Esophagus mucosa (tissue), 1 donor: Measurements from ENCODE around the gene KIF26B. TPM values are rescaled to one million over a fixed set of nuclear protein-coding genes. Genes with fewer than 3 reads are reported as not detected.

Experiments
- ATAC-seq: fragments of 200-7000 bp; cut with Tn5 transposase; one replicate; pipeline ENCODE4 v1.9.1; 2020
- total RNA-seq: library from RNA; stranded (reverse); gene quantifications from one replicate; pipeline ENCODE4 v1.2.4, GENCODE V29; 2023
- donor health status: DM: yes; HTN: yes; CAD: no.

KIF26B gene
- total RNA-seq, 1 donor from 2014 or later, result 0.56 TPM

DNA sequence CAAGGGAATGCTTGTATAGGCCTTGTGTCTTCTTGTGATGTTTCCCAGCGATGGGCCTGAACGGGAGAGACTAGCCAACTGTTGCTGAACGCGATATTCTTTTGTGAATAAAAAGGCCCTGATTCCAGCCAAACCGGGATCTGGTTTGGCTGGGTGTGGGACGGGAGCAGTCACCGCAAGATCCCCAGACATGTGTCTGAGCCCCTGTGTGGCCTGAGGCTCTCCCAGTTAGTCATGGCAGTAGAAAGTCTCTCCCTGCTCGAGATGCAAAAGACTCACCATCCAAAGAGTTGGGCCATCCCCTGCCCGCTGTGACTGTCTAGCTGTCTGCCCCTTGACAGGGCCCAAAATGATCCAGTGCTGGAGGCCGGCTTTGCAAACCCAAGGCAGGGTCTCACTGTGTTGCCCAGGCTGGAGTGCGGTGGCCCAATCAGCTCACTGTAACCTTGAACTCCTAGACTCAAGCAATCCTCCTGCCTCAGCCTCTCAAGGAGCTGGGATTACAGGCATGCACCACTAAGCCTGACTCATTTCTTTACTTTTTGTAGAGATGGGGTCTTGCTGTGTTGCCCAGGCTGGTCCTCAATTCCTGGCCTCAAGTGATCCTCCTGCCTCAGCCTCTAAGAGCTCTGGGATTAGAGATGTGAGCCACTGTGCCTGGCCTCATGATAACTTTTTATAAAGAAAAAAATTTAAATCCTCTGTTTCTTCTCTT is 56.4 kb downstream of the KIF26B start:
- ATAC-seq, result no peak

DNA sequence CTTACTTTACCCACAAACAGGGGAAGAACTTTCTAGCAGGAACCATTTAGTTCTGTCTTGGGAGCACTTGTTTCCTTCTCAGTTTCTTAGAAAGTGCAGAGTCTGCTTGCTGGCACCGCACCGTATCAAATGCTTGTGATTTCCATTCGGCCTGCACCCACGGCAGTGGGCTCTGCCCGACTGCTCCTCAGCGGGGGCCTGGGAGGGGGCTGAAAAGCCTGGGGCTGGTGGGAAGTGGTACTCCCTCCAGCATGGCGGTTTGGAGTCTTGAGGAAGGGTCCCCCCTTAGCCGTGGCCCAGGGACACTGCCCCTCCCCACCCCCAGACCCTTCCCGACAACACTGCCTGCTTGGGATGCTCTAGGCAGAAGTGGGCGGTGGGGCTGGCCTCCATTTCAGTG is 57.0 kb downstream of the KIF26B start:
- no peak for ATAC-seq

DNA sequence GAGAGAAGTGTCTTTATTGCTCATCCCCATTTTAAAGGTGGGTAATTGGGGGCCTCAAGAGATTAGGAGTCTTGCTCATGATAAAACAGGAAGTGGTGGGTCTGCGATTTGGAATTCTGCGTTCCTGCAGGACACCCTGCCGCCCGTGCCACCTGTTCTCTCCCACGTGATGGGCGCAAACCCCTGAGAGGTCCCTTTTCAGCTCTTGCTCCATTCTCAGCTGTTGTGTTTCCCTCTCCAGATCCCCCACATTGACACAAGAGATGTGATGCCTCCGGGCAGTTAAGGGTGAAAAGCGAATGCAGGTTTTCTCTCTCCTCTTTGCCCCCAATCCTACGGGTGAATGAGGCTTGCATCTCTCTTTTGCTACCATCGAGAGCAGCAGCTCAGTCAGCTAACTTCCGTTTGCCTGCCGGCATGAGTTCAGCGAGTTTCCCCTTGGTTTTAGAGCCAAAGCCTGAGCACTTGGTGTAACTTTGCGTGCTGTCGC is 57.5 kb downstream of the KIF26B start:
- ATAC-seq, result no peak

DNA sequence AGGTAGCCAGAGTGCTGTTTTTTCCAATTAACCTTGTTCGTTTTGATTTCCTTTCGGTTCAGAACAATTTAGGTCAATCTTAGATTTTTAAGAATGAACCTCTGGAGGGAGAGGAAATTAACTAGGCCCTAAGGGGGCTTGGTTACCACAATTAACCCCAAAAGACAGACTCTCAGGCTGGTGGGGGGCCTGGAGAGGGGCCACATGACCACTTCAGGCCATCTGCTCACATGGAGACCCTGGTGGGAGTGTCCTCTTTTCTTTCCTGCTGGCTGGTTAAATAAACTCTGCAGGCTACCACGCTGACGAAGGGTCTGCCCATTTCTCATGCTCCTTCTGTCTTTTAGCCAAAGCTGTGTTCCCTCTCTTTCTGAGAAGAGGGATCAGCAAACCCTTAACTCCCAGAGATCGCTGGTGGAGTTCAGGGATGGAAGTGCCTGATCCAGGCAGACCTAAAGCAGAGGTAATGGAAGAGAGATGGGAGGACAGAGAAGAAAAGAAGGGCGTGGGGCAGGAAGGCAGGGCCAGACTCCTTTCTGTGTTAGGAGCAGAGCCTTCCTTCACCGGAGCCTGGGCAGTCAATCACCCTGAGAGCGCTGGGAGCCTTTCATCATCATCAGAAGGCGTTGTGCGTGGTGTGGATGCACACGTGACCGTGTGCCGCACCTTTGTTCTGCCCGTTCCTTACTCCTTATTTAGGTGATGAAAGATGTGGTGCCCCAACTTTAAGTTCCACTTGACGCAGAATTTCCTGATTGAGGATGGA is 58.5 kb downstream of the KIF26B start:
- no peak for ATAC-seq

DNA sequence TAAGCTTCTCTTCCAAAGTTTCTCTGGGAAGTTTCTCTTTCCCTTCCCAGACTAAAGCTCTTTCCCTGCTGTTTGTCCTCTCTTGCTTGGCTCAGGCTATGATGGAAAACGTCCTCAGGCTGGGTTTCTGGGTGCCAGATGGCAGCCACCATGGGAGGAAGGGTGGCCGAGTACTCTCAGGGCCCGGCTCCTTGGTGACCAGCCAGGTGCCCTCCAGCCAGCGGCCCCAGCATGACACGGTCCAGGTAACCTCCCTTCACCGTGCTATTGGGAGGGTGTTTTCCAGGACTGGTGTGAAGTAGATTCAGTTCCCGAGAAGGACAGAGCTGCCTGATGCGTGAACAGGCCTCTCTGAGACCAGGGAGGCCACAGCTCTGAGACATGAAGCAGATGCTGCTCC is 60.3 kb downstream of the KIF26B start:
- no peak for ATAC-seq

DNA sequence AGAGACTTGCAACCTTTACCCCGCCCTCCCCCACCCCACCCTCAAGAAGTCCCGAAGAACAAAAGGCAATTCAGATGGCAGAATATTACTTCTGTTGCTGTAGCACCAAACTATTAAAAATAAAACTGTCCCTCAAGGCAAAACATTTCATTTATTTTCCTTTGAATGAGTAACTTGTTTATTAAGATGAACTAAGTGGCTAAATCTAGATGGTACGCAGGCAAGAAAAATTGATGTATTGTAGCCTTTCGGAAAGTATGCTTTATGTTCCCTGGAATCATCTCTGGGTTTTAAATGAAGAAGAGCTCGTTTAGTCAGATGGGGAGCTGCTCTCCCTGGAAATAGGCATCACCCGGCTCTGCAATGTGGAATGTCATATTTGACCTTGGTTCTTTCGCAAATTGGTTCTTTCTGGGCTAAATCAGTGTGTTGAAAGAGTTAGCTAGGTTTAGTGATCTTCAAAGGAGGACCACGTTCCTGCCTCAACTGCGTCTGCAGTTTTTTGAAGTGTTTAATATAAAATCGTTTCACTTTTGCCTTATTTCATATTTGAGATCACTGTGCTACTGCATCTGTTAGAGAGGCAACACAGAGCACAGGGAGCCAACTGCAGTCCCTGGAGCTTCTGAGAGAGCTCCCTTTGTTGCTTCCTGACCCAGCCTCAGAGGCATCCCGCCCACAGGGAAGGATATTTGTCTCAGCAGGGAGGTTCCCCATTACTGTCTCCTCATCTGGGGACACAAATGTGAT is 61.8 kb downstream of the KIF26B start:
- no peak for ATAC-seq

DNA sequence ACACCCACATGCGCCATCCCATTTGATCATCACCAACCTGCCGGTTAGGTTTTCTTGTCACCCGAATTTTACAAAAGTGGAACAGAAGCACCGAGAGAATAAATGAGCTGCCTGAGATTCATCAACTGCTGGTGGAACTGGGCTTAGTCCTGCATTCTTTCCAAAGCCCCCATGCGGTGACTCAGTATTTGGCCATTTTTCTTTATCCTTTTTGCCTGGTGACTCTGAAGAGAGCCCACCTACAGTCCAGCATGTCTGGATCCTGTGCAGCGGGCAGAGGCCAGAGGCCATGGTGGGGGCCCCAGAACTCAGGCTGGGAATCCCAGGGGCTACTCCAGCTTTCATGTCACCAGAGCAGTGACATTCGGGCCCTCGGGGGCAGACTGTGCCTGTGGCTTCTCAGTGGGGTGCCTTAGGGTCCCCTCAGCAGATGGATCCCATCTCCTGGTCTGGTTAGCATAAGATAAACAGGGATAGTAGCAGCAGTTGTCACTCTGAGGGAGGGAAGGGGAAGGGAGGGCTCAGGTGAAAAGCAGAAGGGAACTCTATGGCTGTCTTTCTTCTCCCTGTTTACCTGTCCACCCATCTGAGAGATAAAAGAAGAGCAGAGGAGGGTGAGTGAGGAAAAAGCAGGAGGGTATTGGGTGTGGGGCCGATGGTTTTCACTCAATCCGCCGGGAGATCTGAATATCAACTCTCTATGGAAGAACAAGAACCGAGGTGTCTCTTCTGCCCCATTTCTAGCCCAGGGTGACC is 63.2 kb downstream of the KIF26B start:
- ATAC-seq, result no peak

DNA sequence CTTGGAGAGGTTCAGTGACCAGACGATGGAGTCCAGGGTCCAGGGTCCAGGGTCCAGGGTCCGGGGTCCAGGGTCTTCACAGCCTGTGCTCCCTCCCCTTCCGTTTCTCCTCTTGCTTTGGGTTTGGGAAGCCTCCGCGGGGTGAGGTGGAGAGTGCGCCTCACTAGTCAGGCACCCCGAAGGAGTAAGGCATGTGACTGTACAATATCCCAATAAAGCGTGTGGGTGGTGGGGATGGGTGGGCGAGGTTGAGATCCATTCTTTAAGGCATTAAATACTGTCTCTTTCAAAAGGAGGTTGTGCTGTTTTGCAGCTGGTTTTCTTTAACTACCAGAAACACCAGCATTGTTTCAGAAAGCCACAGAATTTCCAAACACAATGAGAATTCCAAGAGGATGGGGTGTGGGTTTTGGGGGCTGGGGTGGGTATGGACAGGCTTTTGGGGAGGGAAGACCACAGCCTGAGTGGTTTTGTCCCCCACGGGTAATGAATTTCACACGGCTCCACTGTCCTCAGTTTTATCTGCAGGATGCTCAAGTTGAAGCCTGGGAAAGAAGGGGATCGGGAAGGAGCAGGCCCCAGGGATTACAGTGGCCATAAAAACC is 65.7 kb downstream of the KIF26B start:
- ATAC-seq, result no peak

DNA sequence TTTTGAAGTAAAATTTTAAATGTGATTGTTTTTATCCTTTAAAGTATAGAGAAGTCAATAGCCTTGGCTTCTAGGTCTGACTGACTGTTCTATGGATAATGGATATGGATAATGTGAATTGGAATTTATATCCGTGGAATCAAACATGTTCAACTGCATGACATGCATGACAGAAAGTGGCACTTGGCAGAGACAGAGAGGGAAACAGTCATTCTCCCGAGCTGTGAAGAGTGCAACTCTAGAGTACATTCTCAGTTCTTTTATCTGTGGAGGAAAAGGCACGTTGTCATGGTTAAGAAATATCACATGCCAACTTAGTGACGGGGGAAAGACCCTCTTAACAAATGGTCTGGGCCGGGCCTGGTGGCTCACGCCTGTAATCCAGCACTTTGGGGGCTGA is 67.0 kb downstream of the KIF26B start:
- no peak for ATAC-seq

DNA sequence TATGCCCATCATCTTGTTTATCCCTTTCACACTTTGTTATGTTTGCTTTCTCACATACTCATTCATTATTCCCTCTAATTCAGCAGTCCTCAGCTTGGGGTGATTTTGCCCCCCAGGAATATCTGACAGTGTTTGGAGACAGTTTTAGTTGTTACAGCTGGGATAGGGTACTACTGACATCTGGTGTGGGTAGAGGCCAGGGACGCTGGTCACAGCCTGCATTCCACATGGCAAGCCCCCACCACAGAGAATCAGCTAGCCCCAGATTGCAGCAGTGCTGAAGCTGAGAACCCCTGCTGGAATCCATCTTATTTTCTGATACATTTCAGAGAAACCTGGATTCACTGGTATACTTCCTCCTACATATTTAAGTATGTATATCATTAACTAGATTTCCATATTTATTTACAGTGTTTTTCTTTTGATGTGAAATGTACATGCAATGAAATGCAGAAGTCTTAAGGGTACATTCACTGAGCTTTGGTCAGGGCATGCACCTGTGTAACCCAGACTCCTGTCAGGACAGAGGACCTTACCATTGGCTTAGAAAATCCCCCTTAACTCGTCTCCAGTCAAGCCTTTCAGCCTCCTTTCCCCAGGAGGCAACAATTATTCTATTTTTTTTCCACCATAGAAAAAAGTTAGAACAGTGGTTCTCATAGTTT is 68.3 kb downstream of the KIF26B start:
- ATAC-seq, result no peak

DNA sequence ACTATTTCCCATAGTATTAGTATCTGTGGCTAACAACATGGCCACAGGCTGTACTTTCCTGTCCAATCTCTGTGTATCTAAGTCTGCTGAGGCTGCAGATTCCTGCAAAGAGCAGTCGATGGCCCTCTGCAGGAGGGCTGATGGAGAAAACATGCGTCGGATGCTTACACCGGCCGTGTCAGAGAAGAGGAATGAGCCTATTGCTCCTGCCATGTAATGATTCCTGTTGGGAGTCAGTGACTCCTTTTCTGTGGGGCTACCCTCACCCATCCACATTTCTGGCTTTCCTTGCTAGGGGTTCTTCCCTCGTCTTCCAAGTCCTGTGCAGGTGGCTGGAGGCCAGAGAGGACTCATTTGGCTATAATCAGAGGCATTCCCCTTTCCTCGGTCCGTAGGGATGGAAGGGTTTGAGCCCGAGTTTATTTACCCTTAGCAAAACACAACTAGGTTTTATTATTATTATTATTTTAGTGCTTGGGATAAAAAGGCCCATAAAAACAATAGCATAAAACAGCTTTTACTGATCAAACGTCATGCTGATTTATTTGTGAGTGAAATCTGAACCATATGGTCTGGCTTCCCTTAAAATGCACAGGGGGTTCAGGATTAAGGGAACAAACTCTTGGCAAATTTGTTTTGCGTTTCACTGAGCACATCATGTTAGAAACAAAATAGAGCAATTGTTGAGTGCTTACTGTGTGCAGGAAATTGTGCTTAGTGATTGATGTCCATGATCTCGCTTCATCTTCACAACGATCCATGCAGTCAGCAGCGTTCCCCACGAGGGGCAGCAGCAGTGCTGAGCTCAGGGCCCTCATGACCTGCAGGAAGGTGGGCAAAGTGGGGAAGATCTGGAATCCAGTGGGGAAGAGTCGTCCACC is 70.8 kb downstream of the KIF26B start:
- no peak for ATAC-seq

DNA sequence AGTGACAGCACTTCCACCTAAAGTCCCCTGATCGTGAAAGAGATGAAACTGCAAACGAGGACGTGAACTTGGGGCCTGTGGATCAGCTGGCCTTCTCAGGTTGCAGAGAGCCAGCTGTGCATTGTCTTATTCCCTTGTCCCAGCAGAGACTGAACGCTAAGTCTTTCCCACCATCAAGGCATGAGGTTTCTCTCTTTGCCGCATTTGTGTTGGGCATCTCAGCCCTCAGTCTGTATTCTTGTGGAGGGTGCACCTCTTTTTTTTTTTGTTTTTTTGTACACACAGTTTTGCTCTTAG is 71.4 kb downstream of the KIF26B start:
- ATAC-seq, result no peak

DNA sequence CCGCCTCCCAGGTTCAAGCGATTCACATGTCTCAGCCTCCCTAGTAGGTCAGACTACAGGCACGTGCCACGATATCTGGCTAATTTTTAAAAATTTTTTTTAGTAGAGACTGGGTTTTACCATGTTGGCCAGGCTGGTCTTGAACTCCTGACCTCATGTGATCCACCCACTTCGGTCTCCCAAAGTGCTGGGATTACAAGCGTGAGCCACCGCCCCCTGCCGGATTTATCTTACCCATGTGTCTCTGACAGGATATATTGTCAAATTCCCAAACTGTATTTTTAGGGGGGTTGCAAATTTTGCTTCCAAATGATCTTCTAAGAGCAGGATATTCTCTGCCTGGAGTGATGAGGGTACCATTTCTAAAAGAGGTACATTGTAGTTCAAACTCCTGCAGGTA is 74.3 kb downstream of the KIF26B start:
- ATAC-seq, result no peak

DNA sequence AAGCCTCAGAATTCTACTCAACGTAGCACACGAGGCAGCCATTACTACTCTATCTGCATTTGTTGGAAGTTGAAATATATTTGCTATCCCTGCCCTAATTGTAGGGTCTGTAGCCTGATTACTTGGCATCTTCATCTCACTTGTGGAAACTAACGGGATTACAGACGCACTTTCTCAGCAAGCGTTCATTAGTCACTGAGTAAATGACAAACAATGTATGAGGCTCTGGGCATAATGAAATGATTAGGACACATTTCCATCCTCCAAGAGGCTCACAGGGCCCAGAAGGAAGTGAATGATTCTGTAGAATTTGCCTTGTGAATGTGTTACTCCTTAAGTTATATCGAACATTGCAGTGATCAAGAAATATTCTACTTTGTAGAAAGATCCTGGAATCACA is 78.1 kb downstream of the KIF26B start:
- ATAC-seq, result no peak

DNA sequence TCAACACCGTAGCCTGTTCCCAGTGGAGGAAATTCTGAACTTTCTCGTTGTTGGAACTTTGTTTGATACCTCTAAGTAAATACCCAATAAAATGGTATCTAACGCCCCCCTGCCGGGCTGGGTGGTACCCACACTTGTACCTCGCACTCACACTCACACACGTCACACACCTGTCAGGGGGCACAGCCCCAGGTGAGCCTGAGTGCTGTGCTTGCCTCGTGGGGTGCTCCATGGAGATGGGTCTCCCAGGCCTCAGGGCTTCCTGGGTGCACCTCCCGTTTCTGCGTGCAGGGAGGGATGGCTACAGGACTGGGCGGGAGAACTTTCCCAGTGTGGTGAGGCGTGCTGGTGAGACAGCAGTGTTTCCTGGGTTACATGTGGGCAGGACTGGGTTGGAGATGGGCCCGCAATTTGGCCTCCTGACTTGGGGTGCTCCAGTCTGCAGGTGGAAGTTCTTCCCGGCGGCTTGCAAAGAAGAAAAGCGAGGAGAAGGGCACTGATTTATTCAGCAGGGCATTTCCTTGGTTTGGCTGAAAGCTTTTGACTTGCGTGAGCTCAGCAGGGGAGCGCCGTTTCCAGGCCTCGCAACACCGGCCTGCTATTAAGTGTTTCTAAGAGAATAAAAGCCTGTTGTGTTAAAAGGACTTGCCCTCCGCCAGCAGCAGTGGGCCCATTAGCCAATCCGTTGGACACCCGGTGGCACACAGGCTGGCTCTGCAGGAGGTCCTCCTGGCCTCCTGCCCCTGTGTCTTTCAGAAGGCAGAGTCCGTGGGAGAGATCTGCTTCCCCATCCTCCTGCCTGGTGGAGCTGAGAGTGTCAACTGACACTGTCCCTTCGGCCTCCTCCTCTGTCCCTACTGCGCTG is 79.7 kb downstream of the KIF26B start:
- no peak for ATAC-seq

DNA sequence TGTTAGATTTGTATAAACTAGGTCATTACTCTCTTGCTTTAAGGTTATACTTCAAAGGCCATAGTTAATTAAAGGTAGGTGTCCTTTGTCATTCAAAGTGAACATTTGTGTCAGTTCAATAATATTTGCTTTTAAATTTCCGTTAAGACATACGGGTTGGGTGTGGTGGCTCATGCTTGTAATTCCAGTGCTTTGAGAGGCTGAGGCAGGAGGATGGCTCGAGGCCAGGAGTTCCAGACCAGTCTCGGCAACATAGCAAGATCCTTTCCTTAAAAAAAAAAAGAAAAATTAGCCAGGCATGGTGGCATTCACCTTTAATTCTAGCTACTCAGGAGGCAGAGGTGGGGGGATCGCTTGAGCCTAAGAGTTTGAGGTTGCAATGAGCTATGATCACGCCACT is 80.4 kb downstream of the KIF26B start:
- ATAC-seq, result no peak

DNA sequence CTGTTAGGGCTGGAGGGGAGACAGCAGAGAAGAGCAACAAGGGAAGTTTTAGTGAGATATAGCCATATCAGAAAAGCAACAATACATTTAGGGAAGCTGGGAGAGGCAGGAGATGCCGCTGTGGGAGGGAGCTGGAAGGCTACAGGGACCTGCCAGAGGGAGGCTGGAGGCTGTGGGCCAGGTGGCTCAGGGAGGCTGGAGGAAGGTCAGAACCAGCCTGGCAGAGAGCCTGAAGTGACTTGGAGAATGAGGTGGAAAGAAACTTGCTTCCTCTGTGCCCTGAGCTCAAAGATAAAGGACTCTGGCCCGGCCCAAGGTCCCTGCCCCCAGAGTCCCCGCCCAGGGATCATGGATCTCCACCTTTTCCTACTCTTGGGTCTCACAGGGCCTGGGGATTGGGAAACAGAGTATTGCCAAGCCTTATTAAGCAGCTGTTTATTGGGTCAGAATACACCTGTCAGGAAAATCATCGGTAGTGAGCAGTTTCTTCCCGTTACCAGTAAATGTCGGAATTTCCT is 85.9 kb downstream of the KIF26B start:
- ATAC-seq, result no peak

DNA sequence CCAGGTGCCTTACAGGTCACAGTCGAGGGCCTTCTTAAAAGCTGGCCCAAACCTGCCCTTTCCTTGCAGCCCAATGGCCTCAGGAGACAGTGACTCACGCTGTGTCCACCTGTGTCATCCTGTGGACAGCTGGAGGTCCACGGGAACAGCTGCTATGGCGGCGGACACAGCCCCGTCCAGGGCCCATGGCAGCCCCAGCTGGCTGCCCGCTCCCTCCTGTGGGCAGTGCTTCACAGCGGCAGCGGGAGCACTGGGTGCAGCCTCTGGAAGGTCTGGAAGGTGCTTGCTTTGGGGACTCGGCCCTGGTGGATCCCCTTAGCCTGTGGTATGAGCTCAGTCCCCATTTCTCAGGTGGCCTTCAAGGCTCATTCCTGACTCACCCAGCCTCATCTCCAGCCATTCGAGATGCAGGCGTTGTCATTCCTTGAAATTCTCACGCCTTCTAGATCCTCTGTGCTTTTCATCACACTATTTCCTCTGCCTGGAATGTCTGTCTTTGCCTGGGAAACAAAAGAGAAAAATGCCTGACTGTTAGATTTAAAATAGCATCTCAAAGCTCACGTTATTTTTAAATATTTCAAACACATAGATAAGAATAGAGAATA is 86.8 kb downstream of the KIF26B start:
- ATAC-seq, result no peak

DNA sequence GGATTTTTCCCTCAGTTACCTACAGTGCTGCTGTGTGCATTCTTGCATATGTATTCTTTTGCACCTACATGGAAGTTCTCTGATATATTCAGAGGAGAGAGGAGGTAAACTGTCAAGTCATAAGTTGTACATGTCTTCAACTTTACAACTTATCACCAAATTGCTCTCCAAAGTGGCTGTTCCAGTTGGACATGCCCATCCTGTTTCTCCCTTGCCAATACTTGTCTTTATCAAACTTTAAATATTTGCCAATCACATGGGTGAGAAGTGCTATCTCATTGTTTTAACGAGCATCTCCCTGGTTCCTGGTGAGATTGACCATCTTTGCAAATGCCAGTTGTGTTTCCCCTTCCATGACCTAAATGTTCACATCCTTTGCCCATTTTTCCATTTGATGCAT is 88.2 kb downstream of the KIF26B start:
- ATAC-seq, result no peak
